ENCODE measurements around the gene LAPTM4A. TPM values are rescaled to one million over a fixed set of nuclear protein-coding genes. Genes with fewer than 3 reads are reported as not detected.

LAPTM4A gene
- total RNA-seq, 1 donor from 2014 or later: 300 TPM

GRCh38 chr2:19989342-19989666 lies 62.1 kb downstream of the LAPTM4A start:
- Histone ChIP-seq H2AFZ (ENCODE audit: low read depth, low read length) (peak overlapping the region; percentile 95), H3K4me3 (ENCODE audit: insufficient read depth, low read depth, low read length) (peak overlapping the region; percentile 88), H3K27me3 (ENCODE audit: insufficient read depth, low read length) (no peaks in the 10 kb centered on the region), H3K4me2 (ENCODE audit: low read length) (peak overlapping the region; percentile 98), H3K9ac (ENCODE audit: low read length) (peak overlapping the region; percentile 81), H3K9me3 (ENCODE audit: insufficient read depth, low read depth, low read length) (no peaks in the 10 kb centered on the region), H3K4me1 (ENCODE audit: insufficient read depth, low read length) (peaks cover 16% of the 10 kb centered on the region), H4K20me1 (ENCODE audit: insufficient read depth, low read length) (no peaks in the 10 kb centered on the region), H3K36me3 (ENCODE audit: insufficient read depth, low read length) (no peaks in the 10 kb centered on the region), H3K79me2 (ENCODE audit: insufficient read depth, low read length) (peaks cover 25% of the 10 kb centered on the region), H3K27ac (ENCODE audit: low read depth, low read length) (peak overlapping the region; percentile 44)
- Mint-ChIP-seq H3K9me3 (ENCODE audit: unreplicated experiment) (no peaks in the 10 kb centered on the region), H3K36me3 (ENCODE audit: low read depth, unreplicated experiment) (peaks cover 2% of the 10 kb centered on the region), H3K4me1 (ENCODE audit: low read depth, unreplicated experiment) (peaks cover 6% of the 10 kb centered on the region), H3K4me3 (ENCODE audit: unreplicated experiment) (peak overlapping the region; percentile 95), H3K27ac (ENCODE audit: unreplicated experiment) (peak overlapping the region; percentile 73), H3K27me3 (ENCODE audit: low read depth, unreplicated experiment) (no peaks in the 10 kb centered on the region)
- no peak for TF ChIP-seq EZH2 (IDR thresholded peaks at IDR 0.05; ENCODE audit: insufficient read depth, low read length)
- no peak for TF ChIP-seq CTCF (IDR thresholded peaks at IDR 0.05; ENCODE audit: insufficient read depth, low read depth, low read length)
- FAIRE-seq (no peak), DNase-seq (ENCODE audit: low read depth) (no peak)

- H3K4me1 Mint-ChIP-seq (ENCODE audit: low read depth, unreplicated experiment): peaks cover 6% of the 10 kb centered on the region
- Histone ChIP-seq H3K9me3 (ENCODE audit: insufficient read depth, low read depth, low read length) (no peaks in the 10 kb centered on the region), H3K79me2 (ENCODE audit: insufficient read depth, low read length) (peaks cover 26% of the 10 kb centered on the region), H2AFZ (ENCODE audit: low read depth, low read length) (no peak overlapping the region), H3K27me3 (ENCODE audit: insufficient read depth, low read length) (no peaks in the 10 kb centered on the region), H3K4me1 (ENCODE audit: insufficient read depth, low read length) (peaks cover 16% of the 10 kb centered on the region), H3K27ac (ENCODE audit: low read depth, low read length) (no peak overlapping the region), H3K4me2 (ENCODE audit: low read length) (peak overlapping the region; percentile 98), H4K20me1 (ENCODE audit: insufficient read depth, low read length) (no peaks in the 10 kb centered on the region), H3K9ac (ENCODE audit: low read length) (peak overlapping the region; percentile 81), H3K4me3 (ENCODE audit: insufficient read depth, low read depth, low read length) (peak overlapping the region; percentile 88), H3K36me3 (ENCODE audit: insufficient read depth, low read length) (peaks cover 3% of the 10 kb centered on the region)
- H3K9me3 Mint-ChIP-seq (ENCODE audit: unreplicated experiment): no peaks in the 10 kb centered on the region
- H3K27me3 Mint-ChIP-seq (ENCODE audit: low read depth, unreplicated experiment): no peaks in the 10 kb centered on the region
- peaks cover 2% of the 10 kb centered on the region for H3K36me3 Mint-ChIP-seq (ENCODE audit: low read depth, unreplicated experiment)
- FAIRE-seq (no peak), DNase-seq (ENCODE audit: low read depth) (no peak)
- no peak overlapping the region for H3K27ac Mint-ChIP-seq (ENCODE audit: unreplicated experiment)
- peak overlapping the region; percentile 95 for H3K4me3 Mint-ChIP-seq (ENCODE audit: unreplicated experiment)
- no peak for TF ChIP-seq EZH2 (IDR thresholded peaks at IDR 0.05; ENCODE audit: insufficient read depth, low read length)
- TF ChIP-seq CTCF (IDR thresholded peaks at IDR 0.05; ENCODE audit: insufficient read depth, low read depth, low read length): no peak
Measured at GRCh38 chr2:19988600-19988999, 62.8 kb downstream of the LAPTM4A start.

GRCh38 chr2:19987936-19988335 lies 63.5 kb downstream of the LAPTM4A start:
- Mint-ChIP-seq H3K4me3 (ENCODE audit: unreplicated experiment) (peak overlapping the region; percentile 95), H3K4me1 (ENCODE audit: low read depth, unreplicated experiment) (peaks cover 8% of the 10 kb centered on the region), H3K9me3 (ENCODE audit: unreplicated experiment) (no peaks in the 10 kb centered on the region), H3K36me3 (ENCODE audit: low read depth, unreplicated experiment) (peaks cover 2% of the 10 kb centered on the region), H3K27me3 (ENCODE audit: low read depth, unreplicated experiment) (no peaks in the 10 kb centered on the region), H3K27ac (ENCODE audit: unreplicated experiment) (no peak overlapping the region)
- Histone ChIP-seq H3K9me3 (ENCODE audit: insufficient read depth, low read depth, low read length) (no peaks in the 10 kb centered on the region), H3K27me3 (ENCODE audit: insufficient read depth, low read length) (no peaks in the 10 kb centered on the region), H3K4me3 (ENCODE audit: insufficient read depth, low read depth, low read length) (no peak overlapping the region), H3K4me2 (ENCODE audit: low read length) (peak overlapping the region; percentile 98), H2AFZ (ENCODE audit: low read depth, low read length) (no peak overlapping the region), H3K79me2 (ENCODE audit: insufficient read depth, low read length) (peaks cover 26% of the 10 kb centered on the region), H3K4me1 (ENCODE audit: insufficient read depth, low read length) (peaks cover 16% of the 10 kb centered on the region), H3K9ac (ENCODE audit: low read length) (no peak overlapping the region), H3K27ac (ENCODE audit: low read depth, low read length) (no peak overlapping the region), H4K20me1 (ENCODE audit: insufficient read depth, low read length) (no peaks in the 10 kb centered on the region), H3K36me3 (ENCODE audit: insufficient read depth, low read length) (peaks cover 3% of the 10 kb centered on the region)
- TF ChIP-seq EZH2 (IDR thresholded peaks at IDR 0.05; ENCODE audit: insufficient read depth, low read length) (no peak), CTCF (IDR thresholded peaks at IDR 0.05; ENCODE audit: insufficient read depth, low read depth, low read length) (no peak)
- no peak for FAIRE-seq
- no peak for DNase-seq (ENCODE audit: low read depth)

Other genes starting within 250 kb of the LAPTM4A start
- gene TTC32, start 149.6 kb downstream of the LAPTM4A start, total RNA-seq: 3.9 and 4.2 TPM in 2 replicates
- 9.1 and 9.6 TPM in 2 replicates for gene WDR35, start 61.5 kb downstream of the LAPTM4A start, total RNA-seq
- 11.4 and 13.3 TPM in 2 replicates for gene MATN3, start 39.0 kb downstream of the LAPTM4A start, total RNA-seq
- 74.3 and 92.7 TPM in 2 replicates for gene SDC1, start 173.5 kb upstream of the LAPTM4A start, total RNA-seq